Progenitor cell of endocrine pancreas (in vitro differentiated cells): ENCODE data around the gene NTN1. TPM values are rescaled to one million over a fixed set of nuclear protein-coding genes. Genes with fewer than 3 reads are reported as not detected.

Experiments used
- DNase-seq: peaks from one replicate; pipeline ENCODE4 v3.0.0; 2021; ENCODE audit warnings: low spot score; ENCODE audit not compliant: unreplicated experiment
- H3K27ac Mint-ChIP-seq: 2 replicates; pipeline ENCODE4 v1.8.0; 2021; ENCODE audit warnings: mild to moderate bottlenecking, moderate library complexity, mixed read lengths
- H3K27me3 Mint-ChIP-seq: 2 replicates; pipeline ENCODE4 v1.8.0; 2021; ENCODE audit warnings: mixed read lengths
- H3K36me3 Mint-ChIP-seq: 2 replicates; pipeline ENCODE4 v1.8.0; 2022; ENCODE audit warnings: mixed read lengths; ENCODE audit not compliant: insufficient read depth
- H3K4me1 Mint-ChIP-seq: 2 replicates; pipeline ENCODE4 v1.8.0; 2021; ENCODE audit warnings: low read depth, mixed read lengths
- H3K4me3 Mint-ChIP-seq: 2 replicates; pipeline ENCODE4 v1.8.0; 2021; ENCODE audit warnings: low read depth, mild to moderate bottlenecking, moderate library complexity, mixed read lengths
- H3K9me3 Mint-ChIP-seq: 2 replicates; pipeline ENCODE4 v1.8.0; 2021; ENCODE audit warnings: low read depth, mixed read lengths
- CTCF ChIP-seq: fragments of 200-600 bp; sonication (generic); IDR thresholded peaks from one replicate; pipeline ENCODE4 v1.5.0; 2021; ENCODE audit warnings: antibody characterized with exemption, mild to moderate bottlenecking; ENCODE audit not compliant: unreplicated experiment
- total RNA-seq: library from RNA; stranded (reverse); gene quantifications from 2 replicates; pipeline ENCODE4 v1.2.1, GENCODE V29; 2021

NTN1 gene
- total RNA-seq, 1 donor from 2014 or later = 4.4 TPM

DNA sequence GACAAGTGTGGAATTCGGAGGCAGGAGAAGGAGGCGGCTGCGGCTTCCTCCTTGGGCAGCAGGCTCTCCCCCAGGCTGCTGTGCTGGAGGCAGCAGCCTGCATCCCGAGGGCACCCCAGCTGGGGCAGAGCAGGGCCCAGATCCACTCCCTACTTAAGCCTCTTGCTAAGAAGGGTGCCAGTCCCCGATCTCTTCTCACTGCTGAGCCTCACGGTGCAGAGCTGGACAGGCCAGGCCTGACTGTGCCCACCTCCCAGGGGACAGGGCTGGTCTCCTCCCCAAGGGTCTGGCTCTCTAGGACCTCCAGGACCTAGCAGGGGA lies 210.8 kb downstream of the NTN1 start:
- TF ChIP-seq CTCF = no peak
- Mint-ChIP-seq H3K4me3 (no peak overlapping the region), H3K9me3 (no peaks in the 10 kb centered on the region), H3K36me3 (no peaks in the 10 kb centered on the region), H3K27ac (no peak overlapping the region), H3K27me3 (peaks cover 9% of the 10 kb centered on the region), H3K4me1 (no peaks in the 10 kb centered on the region)
- DNase-seq = no peak

DNA sequence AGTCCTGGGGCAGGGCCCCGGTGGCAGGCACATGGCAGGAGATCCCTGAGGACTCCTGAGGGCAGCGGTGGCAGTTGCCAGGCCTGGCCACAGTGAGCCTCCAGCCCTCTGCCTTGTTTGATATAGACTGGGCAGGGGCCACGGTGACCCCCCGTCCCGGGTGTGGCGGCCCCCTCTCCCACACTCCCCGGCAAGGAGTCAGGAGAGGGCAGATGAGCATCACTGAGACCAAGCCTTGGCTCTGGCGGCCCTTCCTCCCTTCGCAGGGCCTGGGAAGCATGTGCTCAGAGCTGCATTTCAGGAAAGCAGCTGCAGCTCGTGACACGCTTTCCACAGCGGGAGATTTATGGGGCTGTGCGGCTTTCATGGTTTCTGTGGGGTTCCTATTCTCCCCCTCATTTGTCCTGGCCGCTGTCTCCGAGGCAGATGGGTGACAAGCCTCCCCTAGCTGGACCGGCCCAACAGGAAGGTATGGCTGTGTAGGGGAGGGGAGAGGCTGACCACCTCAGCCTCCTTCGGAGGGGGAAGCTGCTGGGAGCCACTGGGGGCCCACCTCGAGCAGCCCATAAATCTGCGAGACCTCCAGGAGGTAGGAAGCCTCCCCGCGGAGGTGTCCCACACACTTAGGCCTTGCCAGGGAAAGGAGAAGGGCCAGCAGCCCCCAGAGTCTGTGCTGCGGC lies 211.4 kb downstream of the NTN1 start:
- no peak for TF ChIP-seq CTCF

DNA sequence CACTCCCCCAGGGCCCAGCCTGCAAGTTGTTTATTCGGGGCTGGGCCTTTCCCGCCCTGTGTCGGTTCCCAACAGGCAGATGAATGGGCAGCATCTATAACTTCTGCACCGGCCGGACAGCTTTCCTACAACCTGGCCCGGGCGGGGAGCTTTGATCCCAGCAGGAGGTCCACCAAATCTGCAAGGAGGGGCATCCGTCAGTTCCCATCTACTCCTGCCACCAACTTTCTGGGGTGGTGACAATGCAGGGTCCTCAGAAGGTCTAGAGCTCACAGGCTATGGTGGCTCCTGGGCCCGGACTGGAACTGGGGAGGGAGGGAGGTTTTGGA lies 211.9 kb downstream of the NTN1 start:
- H3K9me3 Mint-ChIP-seq = no peaks in the 10 kb centered on the region
- no peak for TF ChIP-seq CTCF
- DNase-seq = no peak
- H3K4me3 Mint-ChIP-seq = no peak overlapping the region
- peaks cover 14% of the 10 kb centered on the region for H3K27me3 Mint-ChIP-seq
- no peaks in the 10 kb centered on the region for H3K36me3 Mint-ChIP-seq
- peaks cover 10% of the 10 kb centered on the region for H3K4me1 Mint-ChIP-seq
- H3K27ac Mint-ChIP-seq = no peak overlapping the region

More for the DNA sequence above, 211.4 kb downstream of the NTN1 start:
- peaks cover 9% of the 10 kb centered on the region for H3K27me3 Mint-ChIP-seq
- H3K4me3 Mint-ChIP-seq = no peak overlapping the region
- H3K36me3 Mint-ChIP-seq = no peaks in the 10 kb centered on the region
- no peak overlapping the region for H3K27ac Mint-ChIP-seq
- no peak for DNase-seq
- H3K4me1 Mint-ChIP-seq = peaks cover 5% of the 10 kb centered on the region
- no peaks in the 10 kb centered on the region for H3K9me3 Mint-ChIP-seq

DNA sequence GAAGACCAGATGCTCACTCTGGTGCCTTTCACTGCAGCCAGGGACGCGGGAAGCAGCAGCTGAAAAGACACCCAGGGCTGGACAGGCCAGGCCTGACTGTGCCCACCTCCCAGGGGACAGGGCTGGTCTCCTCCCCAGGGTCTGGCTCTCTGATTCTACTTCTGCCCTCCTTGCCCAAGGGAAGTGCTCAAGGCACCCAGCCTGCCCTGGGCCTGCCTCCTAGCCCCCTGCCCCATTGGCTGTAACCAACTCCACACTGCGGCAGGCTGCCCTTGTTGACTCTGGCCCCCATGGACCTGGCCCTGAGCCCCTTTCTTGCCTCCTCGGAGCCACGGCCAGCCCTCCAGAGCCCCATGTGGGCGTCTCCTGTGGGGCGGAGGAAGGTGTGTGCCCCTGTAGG lies 212.5 kb downstream of the NTN1 start:
- DNase-seq = no peak
- Mint-ChIP-seq H3K4me3 (no peak overlapping the region), H3K27ac (no peak overlapping the region), H3K27me3 (peaks cover 17% of the 10 kb centered on the region), H3K36me3 (no peaks in the 10 kb centered on the region), H3K4me1 (peaks cover 12% of the 10 kb centered on the region), H3K9me3 (no peaks in the 10 kb centered on the region)
- no peak for TF ChIP-seq CTCF

GRCh38 chr17:9234389-9234945 lies 213.2 kb downstream of the NTN1 start:
- H3K27ac Mint-ChIP-seq = no peak overlapping the region
- peaks cover 18% of the 10 kb centered on the region for H3K4me1 Mint-ChIP-seq
- no peak for DNase-seq
- H3K4me3 Mint-ChIP-seq = no peak overlapping the region
- TF ChIP-seq CTCF = no peak
- H3K36me3 Mint-ChIP-seq = no peaks in the 10 kb centered on the region
- no peaks in the 10 kb centered on the region for H3K9me3 Mint-ChIP-seq
- peaks cover 19% of the 10 kb centered on the region for H3K27me3 Mint-ChIP-seq
